ENCODE data around the gene GIMD1.
A peak's percentile ranks its signal among the peaks of the same experiment; 100 is the strongest.
"Not testable (repeated sequence)": the region's sequence is repeated elsewhere in the genome, so short reads cannot be mapped to it uniquely, and the experiment has no call there.

GIMD1 gene

DNA sequence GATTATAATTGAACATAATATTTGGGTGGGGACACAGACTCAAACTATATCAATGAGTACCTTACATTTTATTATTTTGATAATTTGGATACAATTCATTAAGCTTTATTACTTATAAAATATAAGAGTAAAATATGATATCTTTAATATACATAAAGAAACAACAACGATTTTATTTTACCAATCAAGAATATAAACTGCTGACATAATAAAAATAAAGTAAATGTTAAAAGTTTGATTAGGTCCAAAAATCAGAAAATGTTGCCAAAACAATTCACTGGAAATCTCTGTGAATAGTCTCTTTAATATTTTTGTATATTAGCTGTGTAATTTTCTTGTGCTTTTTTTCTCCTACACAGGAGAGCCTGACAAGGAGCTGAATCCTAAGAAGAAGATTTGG is 21.4 kb downstream of the GIMD1 start:
- no peak for DNase-seq

DNA sequence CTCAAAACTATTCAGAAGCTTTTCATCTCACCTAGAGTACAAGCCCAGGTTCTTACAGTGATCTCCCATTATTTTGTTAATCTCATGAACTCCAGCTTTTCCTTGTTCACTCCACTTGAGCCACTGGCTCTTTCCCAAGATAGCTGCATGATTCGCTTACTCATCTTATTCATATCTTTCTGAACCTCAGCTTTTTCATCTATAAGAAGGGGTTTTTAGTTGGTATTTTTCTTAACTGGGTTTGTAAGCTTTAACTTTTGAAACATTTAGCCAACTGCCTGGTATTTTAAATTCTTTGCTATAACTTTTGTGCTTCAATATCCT is 24.0 kb downstream of the GIMD1 start:
- no peak for DNase-seq

DNA sequence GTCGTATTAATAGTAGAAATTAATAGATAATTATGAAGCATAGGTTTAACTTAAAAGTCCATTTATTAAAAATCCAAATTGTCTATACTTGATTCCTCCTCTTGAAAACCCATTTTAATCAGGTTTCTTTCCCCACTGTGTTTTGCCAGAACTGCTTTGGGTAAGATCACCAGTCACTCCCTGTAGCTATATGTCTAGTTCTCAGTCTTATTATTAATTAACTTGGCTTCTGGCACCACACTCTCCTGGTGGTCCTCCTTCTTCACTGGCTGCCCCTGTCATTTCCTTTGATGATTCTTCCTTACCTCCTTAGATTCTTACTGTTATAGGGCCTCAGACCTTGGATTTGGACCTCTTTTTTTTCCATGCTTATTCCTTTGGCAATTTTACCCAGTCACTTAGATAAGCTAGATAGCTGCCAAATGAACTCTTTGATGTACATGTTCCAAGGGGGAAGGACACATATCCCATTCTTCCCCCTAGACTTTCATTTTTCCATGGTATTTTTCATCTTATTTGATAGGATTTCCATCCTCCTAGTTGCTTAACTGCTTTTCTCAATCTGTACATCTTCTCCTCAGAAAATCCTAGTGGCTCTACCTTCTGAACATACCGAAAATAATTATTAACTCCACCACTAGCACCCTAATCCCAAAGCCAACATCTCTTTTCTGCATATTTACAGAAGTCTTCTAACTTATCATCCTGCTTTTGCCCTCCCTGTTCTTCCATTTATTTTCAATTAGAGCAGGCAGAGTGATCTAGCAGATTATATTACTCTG is 24.5 kb downstream of the GIMD1 start:
- DNase-seq: no peak

DNA sequence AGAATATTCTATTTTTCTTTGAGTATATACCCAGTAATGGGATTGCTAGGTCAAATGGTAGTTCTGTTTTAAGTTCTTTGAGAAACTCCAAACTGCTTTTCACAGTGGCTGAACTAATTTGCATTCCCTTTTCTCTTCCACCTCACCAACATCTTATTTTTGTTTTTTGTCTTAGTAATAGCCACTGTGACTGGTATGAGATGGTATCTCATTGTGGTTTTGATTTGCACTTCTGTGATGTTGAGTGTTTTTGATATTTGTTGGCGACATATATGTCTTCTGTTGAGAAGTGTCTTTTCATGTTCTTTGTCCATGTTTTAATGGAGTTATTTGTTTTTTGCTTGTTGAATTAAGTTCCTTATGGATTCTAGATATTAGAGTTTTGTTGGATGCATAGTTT is 27.8 kb downstream of the GIMD1 start:
- no peak for DNase-seq

DNA sequence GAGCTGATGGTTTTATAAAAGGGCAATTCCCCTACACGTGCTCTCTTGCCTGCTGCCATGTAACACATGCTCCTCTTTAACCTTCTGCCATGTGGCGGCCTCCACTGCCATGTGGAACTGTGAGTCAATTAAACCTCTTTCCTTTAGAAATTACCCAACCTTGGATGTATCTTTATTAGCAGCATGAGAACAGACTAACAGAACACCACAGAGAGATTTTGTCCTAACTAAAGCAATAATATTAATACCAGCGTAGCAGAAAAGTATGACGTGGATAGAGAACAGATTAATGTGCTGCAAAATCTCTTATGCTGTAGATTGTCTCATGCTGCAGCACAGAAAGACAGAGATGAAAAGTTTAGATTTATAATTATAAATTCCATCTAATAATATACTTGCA is 29.1 kb downstream of the GIMD1 start:
- no peak for DNase-seq

DNA sequence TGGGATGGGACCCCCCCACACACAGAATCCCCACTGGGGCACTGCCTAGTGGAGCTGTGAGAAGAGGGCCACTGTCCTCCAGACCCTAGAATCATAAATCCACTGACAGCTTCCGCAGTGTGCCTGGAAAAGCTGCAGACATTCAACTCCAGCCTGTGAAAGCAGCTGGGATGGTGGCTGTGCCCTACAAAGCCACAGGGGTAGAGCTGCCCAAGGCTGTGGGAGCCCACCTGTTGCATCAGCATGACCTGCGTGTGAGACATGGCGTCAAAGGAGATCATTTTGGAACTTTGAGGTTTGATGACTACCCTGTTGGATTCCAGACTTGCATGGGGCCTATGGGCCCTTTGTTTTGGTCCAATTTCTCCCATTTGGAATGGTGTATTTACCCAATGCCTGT is 29.9 kb downstream of the GIMD1 start:
- DNase-seq: no peak

DNA sequence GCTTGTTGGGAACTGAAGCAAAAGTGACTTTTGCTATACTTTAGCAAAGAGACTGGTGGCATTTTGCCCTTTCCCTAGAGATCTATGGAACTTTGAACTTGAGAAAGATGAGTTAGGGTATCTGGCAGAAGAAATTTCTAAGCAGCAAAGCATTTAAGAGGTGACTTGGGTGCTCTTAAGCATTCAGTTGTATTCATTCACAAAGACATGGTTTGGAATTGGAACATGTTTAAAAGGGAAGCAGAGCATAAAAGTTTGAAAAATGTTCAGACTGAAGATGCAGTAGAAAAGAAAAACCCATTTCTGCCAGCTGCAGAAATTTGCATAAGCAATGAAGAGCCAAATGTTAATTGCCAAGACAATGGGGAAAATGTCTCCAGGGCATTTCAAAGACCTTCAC is 30.7 kb downstream of the GIMD1 start:
- DNase-seq: no peak

DNA sequence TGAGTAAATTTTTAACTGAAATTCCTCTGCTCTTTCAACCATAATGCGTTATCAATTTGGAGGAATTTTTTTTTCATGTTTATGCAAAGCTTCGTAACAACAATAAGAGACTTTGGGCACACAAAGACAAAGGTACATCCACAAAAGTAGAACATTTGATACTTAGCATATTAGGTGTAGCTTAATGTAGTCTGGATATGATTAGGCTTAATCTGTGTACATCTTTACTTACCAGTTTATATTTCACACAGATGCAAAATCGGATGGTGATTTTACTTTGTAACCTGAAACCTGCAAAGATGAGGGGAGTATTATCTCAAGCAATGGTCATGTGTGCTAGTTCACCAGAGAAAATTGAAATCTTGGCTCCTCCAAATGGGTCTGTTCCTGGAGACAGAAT is 32.0 kb downstream of the GIMD1 start:
- DNase-seq: no peak

DNA sequence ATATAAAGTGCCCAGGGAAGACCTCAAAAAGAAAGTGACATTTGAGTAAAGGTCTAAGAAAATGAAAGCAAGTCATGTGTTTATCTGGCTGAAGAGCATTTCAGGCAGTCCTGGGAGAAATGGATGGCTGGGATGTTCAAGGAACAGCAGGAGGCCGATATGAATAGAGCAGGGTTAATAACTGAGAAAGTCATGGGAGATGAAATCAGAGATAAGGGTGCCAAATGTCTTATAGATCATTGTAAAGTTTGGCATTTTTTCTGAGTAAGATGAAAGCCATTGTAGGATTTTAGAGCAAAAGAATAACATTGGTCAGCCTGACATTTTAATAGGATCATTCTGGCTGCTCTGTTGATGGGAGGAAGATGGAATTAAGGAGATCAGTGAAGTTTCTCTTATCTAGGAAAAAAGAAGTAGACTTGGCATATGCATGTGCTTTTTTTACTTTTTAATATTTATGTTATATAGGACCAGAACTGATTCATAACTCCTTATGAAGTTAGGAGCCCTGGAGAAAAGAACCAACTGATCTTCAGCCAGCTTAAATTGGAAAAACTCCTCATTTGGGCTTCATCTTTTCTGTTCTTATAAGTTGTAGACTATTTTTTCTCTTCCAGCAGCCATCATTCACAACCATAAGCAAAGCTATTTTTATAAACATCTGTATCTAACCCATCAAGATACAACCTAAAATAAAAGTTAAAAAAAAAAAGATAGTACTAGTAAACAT is 33.7 kb downstream of the GIMD1 start:
- DNase-seq: no peak

DNA sequence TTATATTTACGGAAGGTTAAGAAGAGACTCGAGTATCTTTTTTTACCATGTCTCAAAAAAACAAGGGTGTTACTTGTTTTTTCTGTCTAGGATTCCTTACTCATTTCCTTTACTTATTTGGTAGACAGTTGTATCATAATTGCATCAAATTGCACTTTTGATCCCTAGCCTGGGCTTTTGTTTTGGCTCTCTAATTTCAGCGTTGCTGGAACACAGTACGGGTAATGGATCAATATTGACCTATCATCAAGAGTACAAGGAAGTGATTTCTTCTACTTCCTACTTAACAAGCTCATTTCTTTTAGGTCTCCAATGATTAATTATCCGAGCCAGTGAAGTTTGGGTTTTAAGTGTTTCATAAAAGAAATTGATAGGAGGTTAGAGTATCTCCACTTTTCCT is 35.4 kb downstream of the GIMD1 start:
- no peak for DNase-seq

DNA sequence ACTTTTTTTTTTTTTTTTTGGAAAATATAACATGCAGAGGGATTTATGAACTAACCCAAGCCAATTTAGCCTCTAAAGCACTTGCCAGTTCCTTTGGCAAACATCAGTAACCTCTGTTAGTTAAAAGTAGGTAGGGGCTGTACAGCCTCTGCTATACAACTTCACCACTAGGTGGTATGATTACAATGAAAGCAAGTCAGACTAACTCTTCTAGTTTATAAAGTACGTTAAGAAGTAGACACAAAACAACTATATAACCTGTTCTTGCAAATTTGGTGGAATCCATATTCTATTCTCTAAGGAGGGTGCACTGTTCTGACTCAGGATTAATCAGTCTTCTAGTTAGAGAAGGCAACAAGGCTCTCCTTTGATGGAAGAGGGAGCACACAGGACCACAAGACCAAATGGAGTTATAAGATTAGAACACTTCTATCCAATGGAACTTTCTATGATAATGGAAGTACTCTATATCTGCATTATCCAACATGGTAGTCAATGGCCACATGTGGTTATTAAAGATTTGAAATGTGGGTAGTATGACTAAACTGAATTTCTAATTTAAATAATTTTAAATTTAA is 39.4 kb downstream of the GIMD1 start:
- DNase-seq: peak; percentile 56

DNA sequence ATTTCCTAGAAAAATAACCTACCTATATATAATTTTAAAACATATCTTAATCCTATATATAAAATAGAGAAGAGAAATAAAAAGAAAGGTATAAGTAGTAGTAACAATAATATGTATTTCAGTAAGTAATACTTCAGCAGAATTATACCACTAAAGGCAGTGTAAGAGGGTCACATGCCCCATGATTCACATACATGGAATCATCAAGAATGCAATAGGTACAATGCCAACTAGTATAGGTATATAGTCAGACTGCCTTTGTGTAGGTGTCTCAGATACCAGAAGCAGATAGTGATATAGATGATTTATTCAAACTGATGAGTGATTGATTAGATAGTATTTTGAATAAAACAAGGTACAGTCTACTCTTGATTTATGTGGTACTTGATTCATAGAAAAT is 42.8 kb downstream of the GIMD1 start:
- no peak for DNase-seq

DNA sequence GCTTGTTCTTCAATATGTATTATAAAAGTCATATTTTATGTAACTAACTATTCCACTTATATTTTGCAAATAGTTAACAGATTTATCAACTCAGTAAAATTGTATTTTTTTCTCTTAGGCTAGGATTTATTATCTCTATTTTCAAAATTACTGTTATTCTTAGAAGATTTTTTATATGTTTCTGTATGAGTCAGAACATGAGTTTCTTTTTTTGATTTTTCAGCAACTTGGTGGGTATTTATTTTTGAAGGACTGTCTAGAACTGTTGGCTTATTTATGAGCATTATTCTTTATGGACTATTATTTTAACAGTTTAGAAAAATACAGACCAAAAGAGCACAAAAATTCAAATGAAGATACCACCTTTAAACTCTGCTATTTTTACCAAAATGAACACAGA is 45.5 kb downstream of the GIMD1 start:
- no peak for DNase-seq

DNA sequence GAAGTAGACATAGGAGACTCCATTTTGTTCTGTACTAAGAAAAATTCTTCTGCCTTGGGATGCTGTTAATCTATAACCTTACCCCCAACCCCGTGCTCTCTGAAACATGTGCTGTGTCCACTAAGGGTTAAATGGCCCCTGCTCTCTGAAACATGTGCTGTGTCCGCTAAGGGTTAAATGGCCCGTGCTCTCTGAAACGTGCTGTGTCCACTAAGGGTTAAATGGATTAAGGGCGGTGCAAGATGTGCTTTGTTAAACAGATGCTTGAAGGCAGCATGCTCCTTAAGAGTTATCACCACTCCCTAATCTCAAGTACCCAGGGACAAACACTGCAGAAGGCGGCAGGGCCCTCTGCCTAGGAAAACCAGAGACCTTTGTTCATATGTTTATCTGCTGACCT is 46.8 kb downstream of the GIMD1 start:
- peak; percentile 32 for DNase-seq

DNA sequence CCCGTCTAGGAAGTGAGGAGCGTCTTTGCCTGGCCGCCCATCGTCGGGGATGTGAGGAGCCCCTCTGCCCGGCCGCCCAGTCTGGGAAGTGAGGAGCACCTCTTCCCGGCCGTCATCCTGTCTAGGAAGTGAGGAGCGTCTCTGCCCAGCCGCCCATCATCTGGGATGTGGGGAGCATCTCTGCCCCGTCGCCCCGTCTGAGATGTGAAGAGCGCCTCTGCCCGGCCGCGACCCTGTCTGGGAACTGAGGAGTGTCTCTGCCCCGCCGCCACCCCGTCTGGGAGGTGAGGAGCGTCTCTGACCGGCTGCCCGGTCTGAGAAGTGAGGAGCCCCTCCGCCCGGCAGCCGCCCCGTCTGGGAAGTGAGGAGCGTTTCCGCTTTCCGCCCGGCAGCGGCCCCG is 47.4 kb downstream of the GIMD1 start:
- not testable (repeated sequence) for DNase-seq

DNA sequence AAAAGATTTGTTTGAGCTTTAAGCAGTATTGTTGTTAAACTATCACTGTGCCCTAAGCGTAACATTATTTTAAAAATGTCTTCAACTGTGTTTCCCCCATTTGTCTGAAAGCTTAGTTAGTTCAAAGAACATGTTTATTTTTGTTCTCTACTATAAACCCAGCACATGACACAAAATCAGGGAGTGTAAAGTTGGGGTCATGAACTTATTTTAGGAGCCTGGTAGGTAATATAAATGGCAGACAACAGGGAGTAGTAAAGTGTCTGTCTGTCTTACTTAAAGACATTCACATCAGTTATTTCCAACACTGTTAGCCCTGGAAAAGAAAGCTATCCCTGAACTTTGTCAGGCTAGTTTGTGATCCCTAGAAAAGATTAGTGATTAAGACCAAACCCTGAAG is 48.3 kb downstream of the GIMD1 start:
- no peak for DNase-seq

DNA sequence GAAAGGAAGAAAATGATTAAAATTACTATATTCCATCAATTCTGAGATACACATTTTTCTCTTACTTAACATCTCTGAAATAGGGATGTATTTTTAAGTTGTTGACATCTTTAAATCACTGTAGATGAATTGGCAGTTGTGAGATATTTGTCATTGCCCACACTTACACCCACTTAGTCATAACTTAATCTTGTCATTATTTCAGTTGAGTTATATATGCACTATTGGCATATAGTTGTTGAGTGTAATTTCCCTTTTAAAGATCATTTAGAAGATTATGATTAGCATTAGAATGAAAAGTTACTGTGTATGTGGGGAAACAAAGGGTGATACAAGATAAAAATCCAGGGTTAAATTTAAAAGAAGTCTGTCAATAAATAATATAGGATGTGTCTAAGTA is 50.1 kb downstream of the GIMD1 start:
- DNase-seq: no peak

DNA sequence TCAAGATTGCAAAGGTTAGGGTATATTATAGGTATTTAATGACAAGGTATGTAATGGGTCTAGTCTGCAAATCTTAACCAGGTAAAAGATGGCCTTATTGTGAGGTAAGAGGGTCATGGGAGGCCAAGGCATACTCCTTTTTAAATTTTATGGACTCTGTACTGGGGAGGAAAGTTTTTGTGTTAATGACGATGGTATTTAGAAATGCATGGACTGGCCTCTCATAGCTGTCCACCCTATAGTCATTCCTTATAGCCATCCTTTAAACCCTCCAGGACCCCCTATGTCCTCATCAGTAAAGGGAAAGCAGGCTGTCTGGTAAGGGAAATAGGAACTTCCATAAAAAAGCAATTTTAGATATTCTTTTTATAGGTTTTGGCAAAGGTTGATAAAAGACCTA is 50.8 kb downstream of the GIMD1 start:
- DNase-seq: no peak

DNA sequence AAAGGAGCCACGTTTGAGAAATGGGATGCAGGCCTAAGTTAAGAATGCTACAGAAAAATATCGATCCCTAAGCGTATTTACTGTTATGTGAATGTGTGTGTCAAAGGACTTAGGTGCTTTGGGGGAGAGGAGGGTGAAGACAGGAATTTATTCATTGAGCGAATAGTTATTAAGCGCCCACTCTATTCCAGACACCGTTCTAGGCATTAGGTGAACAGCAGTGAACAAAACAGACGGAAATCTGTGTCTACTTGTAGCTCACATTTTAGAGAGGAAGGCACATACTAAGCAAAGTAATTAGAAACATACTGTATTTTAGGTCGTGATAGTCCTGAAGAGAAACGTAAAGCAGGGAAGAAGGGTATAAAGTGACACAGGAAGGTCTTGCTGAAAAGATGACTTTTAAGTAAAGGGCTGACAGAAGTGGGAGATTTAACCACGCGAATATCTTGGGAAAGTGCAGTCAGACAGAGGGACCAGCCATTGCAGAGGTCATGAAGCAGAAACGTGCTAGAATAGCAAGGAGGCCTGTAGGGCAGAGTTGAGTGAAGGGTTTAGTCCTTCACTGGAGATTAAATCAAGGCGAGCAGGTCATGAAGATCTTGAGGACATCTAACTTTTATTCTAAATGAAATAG is 51.7 kb downstream of the GIMD1 start:
- peak; percentile 19 for DNase-seq

DNA sequence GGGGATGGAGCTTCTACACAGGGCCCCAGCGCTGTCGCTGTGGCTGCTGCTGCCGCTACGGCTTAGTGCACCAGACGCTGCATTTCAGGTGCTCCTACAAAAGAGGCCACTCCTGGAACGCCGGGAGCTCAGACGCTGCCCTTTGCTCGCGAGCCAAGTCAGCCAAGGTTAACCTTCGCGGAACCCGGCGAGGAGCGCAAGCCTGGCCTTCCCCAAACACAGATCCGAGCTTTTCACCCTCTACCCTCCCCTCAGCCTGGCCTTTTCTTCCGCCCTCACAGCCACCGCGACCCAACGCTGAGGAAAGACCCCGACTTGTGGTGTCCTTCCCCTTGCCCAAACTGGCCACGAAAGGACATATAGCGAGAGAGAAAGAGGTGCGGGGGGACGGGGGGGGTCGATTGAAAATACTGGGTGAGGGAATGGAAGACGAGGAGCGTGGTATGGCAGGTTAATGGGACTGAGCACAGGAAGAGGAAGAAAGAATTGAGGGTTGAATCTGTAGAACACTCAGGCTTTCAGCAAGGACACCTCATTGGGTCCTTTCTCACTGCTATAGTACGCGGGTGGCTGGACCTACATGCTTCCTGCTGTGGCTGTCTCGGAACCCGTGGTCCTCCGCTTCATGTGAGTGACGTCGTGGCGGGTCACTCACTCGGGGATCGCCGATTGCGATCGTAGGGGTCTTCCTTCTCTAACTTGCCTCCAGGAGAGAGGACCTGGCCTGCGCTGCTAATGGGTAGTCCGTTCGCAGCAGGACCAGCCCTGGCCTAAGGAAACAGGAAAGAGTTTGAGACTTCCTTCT is 52.4 kb downstream of the GIMD1 start, which contains the start of the genes AIMP1 and TBCK:
AIMP1 (plus strand) TSS at position 583 of the 805 bp plus-strand sequence. CDS start 8,460 bp downstream, outside the sequence.
TBCK (minus strand) TSS at position 242 of the 805 bp plus-strand sequence. CDS start 7,249 bp downstream, outside the sequence.
- peak; percentile 93 for DNase-seq

DNA sequence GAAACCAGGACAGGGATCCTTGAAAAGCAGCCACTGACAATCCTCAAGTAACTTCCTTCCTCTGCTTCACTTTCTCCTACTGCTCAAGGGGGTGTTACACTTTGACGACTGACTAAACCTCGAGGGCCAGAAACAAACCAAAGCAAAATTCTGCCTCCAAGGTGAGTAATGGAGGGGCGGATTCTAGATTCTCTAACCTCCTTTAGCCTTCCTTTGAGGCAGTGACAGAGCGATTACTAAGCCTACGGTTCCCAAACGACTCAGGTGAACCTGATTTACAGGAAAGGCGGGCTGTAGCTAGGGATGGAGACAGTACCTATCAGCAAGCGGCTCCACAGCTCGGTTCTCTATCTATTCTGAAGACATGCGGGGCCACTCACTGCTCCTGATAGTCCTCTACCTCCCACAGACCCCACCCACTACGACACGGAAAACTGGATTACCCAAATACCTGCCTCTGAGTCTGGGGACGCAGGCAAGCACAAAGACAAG is 53.1 kb downstream of the GIMD1 start:
- peak; percentile 39 for DNase-seq

DNA sequence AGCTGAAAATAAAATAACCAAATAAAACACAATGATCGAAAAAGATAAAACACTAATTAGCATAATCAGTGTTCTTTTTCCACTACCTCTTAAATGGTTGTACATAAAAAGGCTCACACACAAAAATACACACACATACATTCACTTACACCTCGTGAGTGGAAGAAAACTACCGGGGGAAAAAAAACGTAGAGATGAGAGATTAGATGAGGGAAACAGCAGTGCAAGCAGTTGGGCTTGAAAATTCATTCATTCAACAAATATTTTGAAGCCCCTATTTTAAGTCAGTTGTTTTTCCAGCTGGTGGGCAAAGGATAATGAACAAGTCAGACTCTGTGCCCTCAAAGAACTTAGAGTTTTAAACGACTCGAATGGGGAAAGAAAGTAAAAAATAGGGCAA is 53.6 kb downstream of the GIMD1 start:
- peak; percentile 18 for DNase-seq
